ENCODE data around the gene CYTH2.
"Not testable (repeated sequence)": the region's sequence is repeated elsewhere in the genome, so short reads cannot be mapped to it uniquely, and the experiment has no call there.

CYTH2 gene

DNA sequence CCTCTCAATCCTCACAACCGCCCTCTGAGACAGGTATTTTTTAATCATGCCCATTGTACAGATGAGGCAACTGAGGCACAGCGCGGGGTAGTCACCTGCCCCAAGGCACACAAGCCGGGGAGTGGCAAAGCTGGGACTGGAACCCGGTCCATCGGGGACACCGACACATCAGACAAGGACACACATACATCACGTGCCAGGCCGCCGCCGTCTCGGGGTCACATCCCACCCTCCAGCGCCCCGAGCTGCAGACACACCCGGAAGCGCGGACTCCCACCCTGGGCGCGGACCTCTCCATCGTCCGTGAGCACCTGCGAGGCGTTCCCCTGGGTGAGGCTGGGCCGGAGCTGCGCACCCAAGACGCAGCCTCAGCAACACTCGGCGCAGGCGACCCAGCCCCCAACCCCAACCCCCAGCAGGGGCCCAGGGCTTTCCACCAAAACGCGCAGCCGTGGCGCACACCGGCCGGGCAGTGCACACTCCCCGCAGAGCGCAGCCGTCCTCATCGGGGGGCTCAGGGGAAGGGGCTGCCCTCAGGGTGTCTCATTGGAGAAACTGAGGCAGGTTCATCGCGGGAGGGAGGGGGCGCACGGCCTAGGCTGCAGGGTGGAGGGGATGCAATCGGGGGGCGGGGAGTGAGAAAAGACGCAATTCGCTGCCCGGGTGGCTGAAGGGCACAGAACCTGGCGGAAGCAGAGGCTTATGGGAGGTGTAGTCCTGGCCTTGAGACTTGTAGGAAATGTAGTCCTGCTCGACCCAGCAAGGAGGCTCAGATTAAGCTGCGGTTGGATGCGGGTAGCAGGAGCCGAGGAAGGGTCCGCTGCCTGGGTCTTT, 44.3 kb downstream of the CYTH2 start:
- DNase-seq: peak; percentile 44 to 68

- no peak for DNase-seq
These were observed 44.9 kb downstream of the CYTH2 start for GRCh38 chr19:48514123-48514458.

GRCh38 chr19:48516536-48516935, 47.4 kb downstream of the CYTH2 start:
- DNase-seq: no peak

GRCh38 chr19:48518207-48518606, 49.0 kb downstream of the CYTH2 start:
- no peak for DNase-seq

DNA sequence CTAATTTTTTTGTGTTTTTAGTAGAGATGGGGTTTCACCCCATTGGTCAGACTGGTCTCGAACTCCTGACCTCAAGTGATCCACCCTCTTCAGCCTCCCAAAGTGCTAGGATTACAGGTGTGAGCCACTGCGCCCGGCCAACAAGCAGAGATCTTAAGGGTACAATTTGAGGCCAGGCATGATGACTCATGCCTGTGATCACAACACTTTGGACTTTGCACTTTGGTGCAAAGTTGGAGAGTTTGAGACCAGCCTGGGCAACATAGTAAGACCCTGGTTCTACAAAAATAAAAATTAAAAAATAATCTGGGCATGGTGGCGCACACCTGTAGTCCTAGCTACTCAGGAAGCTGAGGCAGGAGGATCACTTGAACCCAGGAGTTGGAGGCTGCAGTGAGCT, 50.3 kb downstream of the CYTH2 start:
- DNase-seq: not testable (repeated sequence)

DNA sequence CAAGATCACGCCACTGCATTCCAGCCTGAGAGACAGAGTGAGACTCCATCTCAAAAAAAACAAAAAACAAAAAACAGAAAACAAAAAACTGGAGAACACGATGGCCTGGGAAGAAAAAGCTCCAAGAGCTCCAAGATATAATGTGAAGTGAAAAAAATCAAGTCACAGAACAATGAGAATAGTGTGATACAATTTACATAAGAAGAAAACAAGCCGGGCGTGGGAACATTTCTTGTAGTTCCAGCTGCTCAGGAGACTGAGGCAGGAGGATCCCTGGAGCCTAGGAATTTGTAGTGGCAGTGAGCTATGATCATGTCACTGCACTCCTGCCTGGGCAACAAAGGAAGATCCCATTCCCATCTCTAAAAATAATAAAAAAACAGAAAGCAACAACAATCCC, 51.0 kb downstream of the CYTH2 start:
- DNase-seq: no peak

GRCh38 chr19:48524221-48524620, 55.1 kb downstream of the CYTH2 start:
- DNase-seq: no peak

- no peak for DNase-seq
These were observed 55.6 kb downstream of the CYTH2 start for GRCh38 chr19:48524732-48525131.

DNA sequence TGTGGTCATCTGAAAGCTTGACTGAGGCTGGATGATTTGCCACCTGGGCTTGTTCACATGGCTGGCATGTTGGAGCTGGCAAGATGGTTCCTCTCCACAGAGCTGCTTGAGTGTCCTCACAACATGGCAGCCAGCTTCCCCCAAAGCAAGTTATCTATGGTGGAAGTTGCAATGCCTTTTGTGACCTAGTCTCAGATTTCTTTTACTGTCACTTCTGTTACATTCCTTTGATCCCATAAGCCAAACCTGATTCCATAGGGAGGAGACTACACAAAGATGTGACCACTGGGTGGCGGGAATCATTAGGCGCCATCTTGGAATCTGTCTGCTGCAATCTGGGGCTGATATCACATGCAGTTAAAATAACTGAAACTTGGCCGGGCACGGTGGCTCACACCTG, 60.0 kb downstream of the CYTH2 start:
- DNase-seq: no peak

DNA sequence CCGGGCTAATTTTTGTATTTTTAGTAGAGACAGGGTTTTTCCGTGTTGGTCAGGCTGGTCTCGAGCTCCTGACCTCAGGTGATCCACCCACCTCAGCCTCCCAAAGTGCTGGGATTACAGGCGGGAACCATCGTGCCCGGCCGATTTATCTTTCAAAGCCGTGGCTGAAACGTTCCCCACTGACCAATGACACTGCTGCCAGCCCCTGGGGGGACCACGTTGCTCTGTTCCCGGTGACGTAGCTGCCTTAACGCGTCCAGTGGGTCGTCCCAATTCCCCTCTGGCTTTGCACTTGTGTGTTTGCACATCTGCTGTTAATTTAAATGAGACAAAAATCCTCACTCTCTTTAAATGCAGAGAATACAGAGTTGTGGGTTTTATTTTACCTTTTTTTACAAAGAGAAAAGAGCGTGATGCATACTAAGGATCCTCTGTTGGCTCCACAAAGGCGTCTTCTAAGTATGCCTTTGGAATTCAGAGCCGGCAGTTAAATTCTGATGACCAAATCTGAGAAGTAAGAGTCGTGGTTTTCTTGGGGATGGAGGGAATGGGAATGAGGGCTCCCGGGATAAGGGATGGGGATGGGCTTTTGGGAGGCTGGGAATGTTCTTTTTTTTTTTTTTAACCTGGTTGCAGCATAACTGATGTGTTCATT, 61.0 kb downstream of the CYTH2 start:
- DNase-seq: no peak

DNA sequence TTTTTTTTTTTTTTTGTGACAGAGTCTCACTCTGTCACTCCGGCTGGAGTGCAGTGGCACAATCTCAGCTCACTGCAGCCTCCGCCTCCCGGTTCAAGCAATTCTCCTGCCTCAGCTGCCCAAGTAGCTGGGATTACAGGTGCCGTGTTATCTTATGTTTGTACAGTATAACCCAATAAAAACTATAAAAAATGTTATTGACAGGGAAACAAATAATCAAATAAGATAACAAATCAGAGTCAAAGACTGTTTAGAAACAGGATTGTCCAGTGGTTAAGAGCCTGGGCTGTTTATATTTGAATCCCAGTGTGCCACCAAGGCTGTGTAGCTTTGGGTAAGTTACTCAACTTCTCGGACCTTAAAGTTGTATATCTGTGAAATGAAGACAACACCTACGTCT, 61.6 kb downstream of the CYTH2 start:
- DNase-seq: no peak
